H9 (cell line): ENCODE measurements around the gene SEPTIN12. TPM values are rescaled to one million over a fixed set of nuclear protein-coding genes. Genes with fewer than 3 reads are reported as not detected.

Experiments
- DNase-seq: peaks from one replicate; pipeline ENCODE4 v3.0.0-alpha.2; 2017
- H2AFZ ChIP-seq: one replicate; pipeline ENCODE4 v1.6.1; 2013; ENCODE audit warnings: mild to moderate bottlenecking, low read length, control low read depth, moderate library complexity
- H2AK5ac ChIP-seq: 2 replicates; pipeline ENCODE4 v1.6.1; 2013; ENCODE audit warnings: low read length, control low read depth, mixed read lengths; ENCODE audit not compliant: insufficient read length
- H2BK120ac ChIP-seq: one replicate; pipeline ENCODE4 v1.6.1; 2013; ENCODE audit warnings: low read depth, mild to moderate bottlenecking, low read length, control low read depth, inconsistent platforms; ENCODE audit not compliant: poor library complexity, severe bottlenecking
- H2BK12ac ChIP-seq: 2 replicates; pipeline ENCODE4 v1.6.1; 2013; ENCODE audit warnings: low read length, control low read depth, mixed read lengths, low read depth; ENCODE audit not compliant: insufficient read length
- H2BK15ac ChIP-seq: 2 replicates; pipeline ENCODE4 v1.6.1; 2013; ENCODE audit warnings: low read depth, low read length, control low read depth
- H2BK20ac ChIP-seq: one replicate; pipeline ENCODE4 v1.6.1; 2013; ENCODE audit warnings: low read depth, mild to moderate bottlenecking, low read length, control low read depth, inconsistent platforms; ENCODE audit not compliant: poor library complexity, severe bottlenecking
- H2BK5ac ChIP-seq: 2 replicates; pipeline ENCODE4 v1.6.1; 2013; ENCODE audit warnings: low read length, control low read depth, mixed read lengths; ENCODE audit not compliant: insufficient read length
- H3K14ac ChIP-seq: 2 replicates; pipeline ENCODE4 v1.6.1; 2013; ENCODE audit warnings: low read length, control low read depth; ENCODE audit not compliant: insufficient read depth
- H3K18ac ChIP-seq: 2 replicates; pipeline ENCODE4 v1.6.1; 2013; ENCODE audit warnings: low read depth, mild to moderate bottlenecking, mixed read lengths, low read length, control low read depth; ENCODE audit not compliant: insufficient read length
- H3K23ac ChIP-seq: 2 replicates; pipeline ENCODE4 v1.6.1; 2013; ENCODE audit warnings: low read length, control low read depth, mixed read lengths, low read depth; ENCODE audit not compliant: insufficient read length
- H3K23me2 ChIP-seq: 2 replicates; pipeline ENCODE4 v1.6.1; 2013; ENCODE audit warnings: low read depth, mild to moderate bottlenecking, mixed read lengths, low read length, control low read depth; ENCODE audit not compliant: insufficient read length, poor library complexity, severe bottlenecking
- H3K27ac ChIP-seq: 2 replicates; pipeline ENCODE4 v1.5.1; 2013; ENCODE audit warnings: low read length, control low read depth, mixed read lengths, low read depth; ENCODE audit not compliant: insufficient read length
- H3K27me3 ChIP-seq: 2 replicates; pipeline ENCODE4 v1.6.1; 2013; ENCODE audit warnings: low read length, control low read depth, inconsistent platforms; ENCODE audit not compliant: insufficient read depth
- H3K4ac ChIP-seq: 2 replicates; pipeline ENCODE4 v1.6.1; 2013; ENCODE audit warnings: low read depth, mild to moderate bottlenecking, control low read depth, inconsistent platforms, low read length, moderate library complexity
- H3K4me1 ChIP-seq: 2 replicates; pipeline ENCODE4 v1.6.1; 2013; ENCODE audit warnings: low read length, control low read depth, inconsistent platforms; ENCODE audit not compliant: insufficient read depth
- H3K4me2 ChIP-seq: 2 replicates; pipeline ENCODE4 v1.6.1; 2013; ENCODE audit warnings: low read length, control low read depth, mixed read lengths; ENCODE audit not compliant: insufficient read length, insufficient read depth
- H3K56ac ChIP-seq: 2 replicates; pipeline ENCODE4 v1.6.1; 2013; ENCODE audit warnings: low read depth, mild to moderate bottlenecking, mixed read lengths, low read length, control low read depth; ENCODE audit not compliant: insufficient read length
- H3K79me1 ChIP-seq: 2 replicates; pipeline ENCODE4 v1.6.1; 2013; ENCODE audit warnings: low read depth, mild to moderate bottlenecking, moderate library complexity, low read length, control low read depth, inconsistent platforms; ENCODE audit not compliant: insufficient read depth, poor library complexity, severe bottlenecking
- H3K79me2 ChIP-seq: 2 replicates; pipeline ENCODE4 v1.6.1; 2013; ENCODE audit warnings: low read length, control low read depth, inconsistent platforms; ENCODE audit not compliant: insufficient read depth
- H3K9ac ChIP-seq: 2 replicates; pipeline ENCODE4 v1.6.1; 2013; ENCODE audit warnings: low read length, control low read depth, mixed read lengths; ENCODE audit not compliant: insufficient read length; ENCODE audit errors: extremely low read depth
- H3K9me3 ChIP-seq: one replicate; pipeline ENCODE4 v1.6.1; 2013; ENCODE audit warnings: low read depth, low read length, inconsistent platforms; ENCODE audit not compliant: control insufficient read depth
- H3T11ph ChIP-seq: one replicate; pipeline ENCODE4 v1.6.1; 2013; ENCODE audit warnings: mild to moderate bottlenecking, low read length, control low read depth, inconsistent platforms
- H4K20me1 ChIP-seq: one replicate; pipeline ENCODE4 v1.6.1; 2013; ENCODE audit not compliant: control insufficient read depth, insufficient read length, insufficient read depth
- H4K5ac ChIP-seq: 2 replicates; pipeline ENCODE4 v1.6.1; 2013; ENCODE audit warnings: low read depth, mild to moderate bottlenecking, mixed read lengths, low read length, control low read depth; ENCODE audit not compliant: insufficient read length
- H4K8ac ChIP-seq: replicated peaks from 2 replicates; pipeline ENCODE4 v1.6.1; 2013; ENCODE audit warnings: low read length, control low read depth, mixed read lengths, low read depth; ENCODE audit not compliant: insufficient read length
- H4K91ac ChIP-seq: 2 replicates; pipeline ENCODE4 v1.6.1; 2013; ENCODE audit warnings: low read depth, mild to moderate bottlenecking, moderate library complexity, mixed read lengths, low read length, control low read depth; ENCODE audit not compliant: insufficient read length
- H3K27ac Mint-ChIP-seq, 3 experiments: 2 replicates in 2 of 3; 3 replicates in 1 of 3; pipeline ENCODE4 v1.8.0; 2020 to 2021; ENCODE audit warnings: mixed read lengths in 3 of 3, mild to moderate bottlenecking in 1 of 3, moderate library complexity in 1 of 3
- H3K27me3 Mint-ChIP-seq: 2 replicates; pipeline ENCODE4 v1.8.0; 2021; ENCODE audit warnings: low read depth, mild to moderate bottlenecking, moderate library complexity, mixed read lengths
- H3K36me3 Mint-ChIP-seq, 3 experiments: 2 replicates in 2 of 3; 3 replicates in 1 of 3; pipeline ENCODE4 v1.8.0; 2020 to 2021; ENCODE audit warnings: low read depth in 3 of 3, mixed read lengths in 3 of 3; ENCODE audit not compliant: insufficient read depth in 1 of 3
- H3K4me1 Mint-ChIP-seq, 2 experiments: 2 replicates each; pipeline ENCODE4 v1.8.0; 2020; ENCODE audit warnings: mixed read lengths in 2 of 2
- H3K4me3 Mint-ChIP-seq, 2 experiments: 2 replicates in 1 of 2; 3 replicates in 1 of 2; pipeline ENCODE4 v1.8.0; 2020 to 2021; ENCODE audit warnings: mild to moderate bottlenecking in 2 of 2, mixed read lengths in 2 of 2, moderate library complexity in 1 of 2
- H3K9me3 Mint-ChIP-seq, 2 experiments: 2 replicates in 1 of 2; 3 replicates in 1 of 2; pipeline ENCODE4 v1.8.0; 2020; ENCODE audit warnings: mild to moderate bottlenecking in 2 of 2, mixed read lengths in 2 of 2, moderate library complexity in 1 of 2
- WGBS: extraction: QIAGEN DNeasy Blood & Tissue Kit; methylation state at CpG from one replicate; pipeline ENCODE4 v1.1.7; 2013; ENCODE audit warnings: missing lambda C conversion rate, low lambda C conversion rate, mixed read lengths; ENCODE audit not compliant: insufficient read length; ENCODE audit errors: extremely low coverage; 5-methylcytosine and 5-hydroxymethylcytosine counted together
- total RNA-seq: library from RNA; stranded (reverse); gene quantifications from 2 replicates; pipeline ENCODE4 v1.2.1, GENCODE V29; 2021
- TF ChIP-seq, protein P1 (sequence below): fragments of 200-600 bp; sonication (generic); conservative IDR thresholded peaks from 3 replicates; pipeline ENCODE4 v1.8.0; 2021; ENCODE audit warnings: antibody characterized with exemption, mild to moderate bottlenecking

SEPTIN12 gene
- total RNA-seq, 1 experiment from 2014 or later = 0.48 TPM

DNA sequence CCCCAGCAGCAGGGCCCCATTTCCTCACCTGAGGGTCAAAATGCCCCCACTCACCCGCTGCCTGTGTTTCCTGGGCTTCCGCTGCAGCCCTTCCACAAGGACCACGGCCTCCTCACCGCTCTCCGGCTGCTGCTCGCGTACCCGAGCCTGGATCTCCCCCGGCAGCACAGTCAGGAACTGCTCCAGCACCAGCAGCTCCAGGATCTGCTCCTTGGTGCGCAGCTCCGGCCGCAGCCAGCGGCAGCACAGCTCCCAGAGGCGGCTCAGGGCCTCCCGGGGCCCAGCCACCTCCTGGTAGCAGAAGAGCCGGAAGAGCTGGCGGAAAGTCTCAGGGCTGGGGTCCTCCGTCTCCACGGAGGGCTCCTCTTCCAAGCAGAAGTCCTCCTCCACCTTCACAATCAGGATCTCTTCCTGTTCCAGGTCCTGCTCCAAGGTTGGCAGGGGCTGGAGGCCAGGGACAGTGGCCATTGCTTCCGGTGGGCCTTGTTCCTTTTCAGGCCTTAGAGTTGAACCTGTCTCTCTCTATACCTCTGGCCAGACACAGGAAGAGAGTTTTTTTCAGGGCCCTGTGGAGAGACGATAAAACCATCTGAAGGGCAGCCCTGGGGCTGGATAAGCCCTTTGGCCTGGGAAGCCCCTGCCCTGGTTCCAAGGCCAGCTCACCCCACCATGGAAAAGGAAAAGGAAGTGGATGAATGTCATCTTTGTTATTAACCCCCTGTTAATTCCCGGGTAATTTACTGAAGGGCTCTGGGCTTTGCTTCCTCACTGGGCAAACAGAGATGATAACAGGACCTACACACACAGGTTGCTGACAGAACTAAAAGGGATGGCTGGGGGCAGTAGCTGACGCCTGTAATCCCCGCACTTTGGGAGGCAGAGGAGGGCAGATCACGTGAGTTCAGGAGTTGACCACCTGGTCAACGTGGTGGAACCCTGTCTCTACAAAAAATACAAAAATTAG is 22.4 kb downstream of the SEPTIN12 start:
- Histone ChIP-seq H4K91ac (no peak overlapping the region), H2AFZ (no peak overlapping the region), H2BK5ac (no peak overlapping the region), H2BK120ac (no peak overlapping the region), H3T11ph (no peak overlapping the region), H2BK12ac (no peak overlapping the region), H2BK20ac (no peak overlapping the region), H3K9me3 (no peaks in the 10 kb centered on the region), H3K79me2 (no peaks in the 10 kb centered on the region), H2BK15ac (no peak overlapping the region), H3K14ac (no peak overlapping the region), H3K18ac (no peak overlapping the region), H3K27ac (no peak overlapping the region), H4K5ac (no peak overlapping the region), H3K23ac (no peak overlapping the region), H2AK5ac (no peak overlapping the region), H3K23me2 (peaks cover 8% of the 10 kb centered on the region), H4K8ac (no peak overlapping the region), H3K79me1 (no peaks in the 10 kb centered on the region), H3K27me3 (no peaks in the 10 kb centered on the region), H3K4me2 (peak overlapping the region; percentile 82), H3K4ac (no peak overlapping the region), H3K9ac (no peak overlapping the region), H3K56ac (no peak overlapping the region), H4K20me1 (no peaks in the 10 kb centered on the region), H3K4me1 (no peaks in the 10 kb centered on the region)
- Mint-ChIP-seq H3K4me1 (peaks cover 22 to 24% of the 10 kb centered on the region in 2 experiments), H3K27me3 (no peaks in the 10 kb centered on the region), H3K36me3 (peaks cover 6 to 36% (median 28%) of the 10 kb centered on the region in 3 experiments), H3K27ac (peak overlapping the region in 2 of 3 experiments; percentile 24 to 79; a peak in 4 of 7 replicates), H3K4me3 (peak overlapping the region; percentile 80 to 86), H3K9me3 (no peaks in the 10 kb centered on the region)
- DNase-seq = no peak
- WGBS = no CpG with 5 or more reads among the region's 26 CpGs
- TF ChIP-seq, protein P1, sequence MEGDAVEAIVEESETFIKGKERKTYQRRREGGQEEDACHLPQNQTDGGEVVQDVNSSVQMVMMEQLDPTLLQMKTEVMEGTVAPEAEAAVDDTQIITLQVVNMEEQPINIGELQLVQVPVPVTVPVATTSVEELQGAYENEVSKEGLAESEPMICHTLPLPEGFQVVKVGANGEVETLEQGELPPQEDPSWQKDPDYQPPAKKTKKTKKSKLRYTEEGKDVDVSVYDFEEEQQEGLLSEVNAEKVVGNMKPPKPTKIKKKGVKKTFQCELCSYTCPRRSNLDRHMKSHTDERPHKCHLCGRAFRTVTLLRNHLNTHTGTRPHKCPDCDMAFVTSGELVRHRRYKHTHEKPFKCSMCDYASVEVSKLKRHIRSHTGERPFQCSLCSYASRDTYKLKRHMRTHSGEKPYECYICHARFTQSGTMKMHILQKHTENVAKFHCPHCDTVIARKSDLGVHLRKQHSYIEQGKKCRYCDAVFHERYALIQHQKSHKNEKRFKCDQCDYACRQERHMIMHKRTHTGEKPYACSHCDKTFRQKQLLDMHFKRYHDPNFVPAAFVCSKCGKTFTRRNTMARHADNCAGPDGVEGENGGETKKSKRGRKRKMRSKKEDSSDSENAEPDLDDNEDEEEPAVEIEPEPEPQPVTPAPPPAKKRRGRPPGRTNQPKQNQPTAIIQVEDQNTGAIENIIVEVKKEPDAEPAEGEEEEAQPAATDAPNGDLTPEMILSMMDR = no peak
